HG03457 (cell line): ENCODE data around the gene NDUFC2.
"Not testable (repeated sequence)": the region's sequence is repeated elsewhere in the genome, so short reads cannot be mapped to it uniquely, and the experiment has no call there.

Experiments
- ATAC-seq: cut with Tn5 transposase; IDR thresholded peaks from one replicate; pipeline ENCODE4 v1.9.1; 2021; ENCODE audit warnings: moderate number of reproducible peaks; ENCODE audit not compliant: unreplicated experiment

NDUFC2 gene

DNA sequence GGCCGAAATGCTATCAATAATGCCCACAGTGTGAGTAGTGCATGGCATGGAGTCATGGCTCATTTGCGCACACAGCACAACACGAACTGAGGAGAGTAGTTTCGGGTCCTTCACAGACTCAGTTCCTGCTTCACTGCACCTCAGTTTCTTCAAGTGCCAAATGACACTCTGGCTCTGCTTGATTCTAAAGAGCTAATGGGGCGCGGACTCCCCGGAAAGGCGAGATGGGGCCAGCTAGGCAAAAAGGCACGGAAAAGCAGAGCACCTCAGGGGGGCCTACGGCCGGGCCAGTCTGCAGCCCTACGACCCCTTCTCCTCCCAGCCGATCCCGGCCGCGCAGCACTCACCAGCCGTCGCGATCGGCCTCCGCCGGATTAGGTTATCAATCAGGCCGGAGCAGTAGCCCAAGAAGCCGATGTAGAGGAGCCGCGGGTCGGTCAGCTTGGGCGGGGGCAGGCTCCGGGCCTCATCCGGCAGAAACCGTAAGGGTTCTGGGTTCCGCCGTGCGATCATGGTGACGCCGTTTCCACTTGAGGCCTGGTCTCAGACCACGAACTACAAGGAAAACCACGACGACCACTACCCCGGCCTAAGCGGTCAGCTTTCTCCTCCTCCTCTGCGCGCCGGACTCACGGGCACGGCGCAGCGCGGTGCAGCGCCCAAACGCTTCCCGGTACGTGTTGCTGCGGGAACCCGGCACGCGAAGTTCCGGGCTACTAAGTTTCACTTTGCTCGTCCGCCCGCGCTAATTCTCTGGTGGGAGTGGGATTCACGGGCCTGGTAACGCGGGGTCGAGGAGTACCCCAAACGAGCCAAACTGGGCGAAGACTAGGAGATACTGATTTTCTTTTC, at the start of gene NDUFC2:
NDUFC2 (minus strand) TSS at position 631 of the 852 bp plus-strand sequence; CDS start at position 513, 118 bp downstream.
- peak; percentile 69 for ATAC-seq

DNA sequence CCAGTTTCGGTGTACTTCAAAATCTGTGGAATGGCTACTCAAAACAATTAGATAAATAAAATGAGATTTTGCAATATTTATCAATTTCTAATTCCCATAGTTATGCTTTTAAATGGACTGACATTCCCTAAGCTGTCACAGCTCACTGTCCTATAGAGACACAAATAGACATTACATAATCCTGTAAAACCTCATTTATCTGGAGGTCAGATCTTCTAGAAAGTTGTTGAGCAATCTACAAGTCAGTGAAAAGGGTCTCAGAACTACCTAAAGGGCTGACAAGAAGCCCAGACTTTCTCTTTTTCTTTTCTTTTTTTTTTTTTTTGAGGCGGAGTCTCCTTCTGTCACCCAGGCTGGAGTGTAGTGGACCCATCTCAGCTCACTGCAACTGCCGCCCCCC, 47.7 kb upstream of the NDUFC2 start:
- ATAC-seq = no peak

DNA sequence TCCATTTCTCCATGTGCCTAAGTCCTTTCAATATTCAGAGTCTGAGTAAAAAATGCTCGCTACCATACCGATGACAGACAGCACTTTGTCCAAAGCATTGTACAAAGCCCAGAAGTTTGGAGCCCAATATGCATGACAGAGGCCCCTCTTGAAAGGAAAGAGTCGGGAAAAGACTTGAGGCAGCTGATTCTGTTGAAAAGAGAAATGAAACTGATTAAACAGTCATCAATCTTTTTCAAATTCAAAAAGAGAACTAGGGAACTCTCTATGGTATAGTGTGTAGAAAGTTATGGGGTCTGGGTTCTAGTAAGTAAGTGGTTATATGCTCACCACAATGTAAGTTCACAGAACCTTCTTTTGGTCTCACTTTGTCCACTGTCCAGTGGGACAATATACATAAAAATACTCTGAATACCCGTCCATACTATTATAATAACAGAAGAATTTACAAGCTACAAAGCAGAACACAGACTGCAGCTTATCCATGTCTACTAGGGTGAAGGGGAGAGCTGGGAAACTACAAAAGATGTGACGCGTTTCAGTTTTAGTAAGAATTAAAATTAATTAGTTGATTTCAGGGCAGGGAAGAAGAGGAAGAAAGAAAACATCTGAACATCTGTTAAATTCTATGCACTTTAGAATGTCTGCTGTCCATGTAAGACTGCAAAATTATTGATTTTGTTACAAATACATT, 33.1 kb upstream of the NDUFC2 start:
- no peak for ATAC-seq

DNA sequence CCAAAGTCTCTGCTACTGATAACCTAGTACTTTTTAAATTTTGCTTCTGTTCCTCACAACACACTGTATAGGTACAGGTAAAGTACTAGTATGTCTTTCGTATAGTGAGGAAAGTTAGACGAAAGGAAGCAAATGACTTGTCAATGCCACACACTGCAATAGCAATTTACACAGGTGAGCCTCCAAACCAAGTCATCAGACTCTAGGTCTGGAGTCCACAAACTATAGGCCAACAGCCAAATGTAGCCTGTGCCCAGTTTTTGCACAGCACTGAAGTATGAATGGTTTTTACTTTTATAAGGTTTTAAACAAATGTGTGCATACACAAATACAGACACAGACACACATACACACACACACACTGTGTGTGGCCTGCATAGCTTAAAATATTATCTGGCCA, 31.6 kb upstream of the NDUFC2 start:
- no peak for ATAC-seq

DNA sequence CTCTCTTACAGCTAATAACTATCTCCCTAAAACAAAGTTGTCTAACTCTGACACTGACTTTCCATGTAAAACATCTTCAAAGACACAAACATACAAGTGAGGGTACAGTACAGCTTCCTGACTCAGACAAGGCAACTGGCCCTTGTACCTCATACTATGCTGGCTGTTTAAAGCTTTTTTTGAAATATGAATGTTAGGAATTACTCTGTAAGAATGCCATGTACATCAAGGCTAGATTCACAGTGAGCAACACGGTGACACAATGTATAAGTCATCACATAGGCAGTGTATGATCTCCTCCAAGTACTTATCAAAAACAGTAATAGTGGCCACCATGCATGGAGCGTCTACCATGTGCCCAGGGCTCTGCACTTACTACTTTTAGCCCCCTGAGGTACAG, 31.2 kb upstream of the NDUFC2 start:
- no peak for ATAC-seq

DNA sequence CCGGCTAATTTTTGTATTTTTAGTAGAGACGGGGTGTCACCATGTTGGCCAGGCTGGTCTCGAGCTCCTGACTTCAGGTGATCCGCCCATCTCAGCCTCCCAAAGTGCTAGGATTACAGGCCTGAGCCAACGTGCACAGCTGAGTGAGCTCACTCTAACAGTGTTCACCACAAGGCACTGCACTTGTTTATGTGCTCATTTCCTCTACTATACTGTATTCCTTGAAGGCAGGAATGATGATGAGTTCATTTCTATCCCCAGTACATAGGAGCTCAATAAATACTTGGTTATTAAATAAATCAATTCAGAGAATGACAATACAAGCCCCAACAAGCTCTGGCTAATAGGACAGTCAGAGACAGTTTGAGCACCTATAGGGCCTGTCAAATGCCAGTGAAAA, 30.7 kb upstream of the NDUFC2 start:
- no peak for ATAC-seq

DNA sequence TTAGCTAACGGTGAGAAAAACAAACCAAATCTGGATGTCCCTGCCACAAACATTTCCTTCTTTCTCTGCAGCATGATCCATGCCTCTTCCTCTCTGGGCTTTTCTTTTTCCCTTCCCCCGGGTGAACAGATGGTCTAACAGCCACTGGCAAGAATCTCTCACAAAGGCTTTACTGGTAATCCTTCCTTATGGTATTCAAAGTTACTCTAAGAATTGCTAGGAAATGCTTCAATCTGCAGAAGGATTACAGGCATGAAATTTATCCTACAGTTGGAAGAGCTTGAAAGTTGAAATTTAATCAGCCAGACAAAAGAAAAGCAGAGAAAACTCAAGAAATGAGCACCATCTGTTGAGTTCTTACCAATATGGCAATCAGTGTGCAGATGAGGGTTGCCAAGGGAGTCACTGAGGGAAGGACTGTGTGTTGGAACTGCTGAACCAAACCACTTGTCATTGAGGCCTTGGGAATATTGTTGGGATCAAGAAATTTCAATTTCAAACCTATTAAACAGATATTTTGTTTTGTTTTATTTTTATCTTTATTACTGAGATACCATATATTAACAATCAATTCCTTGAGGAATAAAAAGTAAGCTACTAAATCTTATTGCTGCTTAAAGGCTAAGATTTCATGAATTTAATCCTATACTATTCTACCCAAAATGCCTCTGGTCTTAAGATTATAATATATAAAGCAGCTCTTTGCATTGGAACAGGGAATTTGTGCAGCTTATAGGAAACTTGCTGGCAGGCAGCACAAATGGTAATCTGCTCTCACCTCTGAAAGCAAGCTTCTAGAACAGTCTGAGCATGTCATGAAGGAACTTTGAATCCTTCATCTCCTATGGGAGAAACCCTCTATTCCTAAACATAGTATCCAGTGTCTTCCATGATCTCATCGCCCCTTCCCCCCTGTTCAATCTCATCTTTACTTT, 29.7 kb upstream of the NDUFC2 start:
- ATAC-seq = no peak

DNA sequence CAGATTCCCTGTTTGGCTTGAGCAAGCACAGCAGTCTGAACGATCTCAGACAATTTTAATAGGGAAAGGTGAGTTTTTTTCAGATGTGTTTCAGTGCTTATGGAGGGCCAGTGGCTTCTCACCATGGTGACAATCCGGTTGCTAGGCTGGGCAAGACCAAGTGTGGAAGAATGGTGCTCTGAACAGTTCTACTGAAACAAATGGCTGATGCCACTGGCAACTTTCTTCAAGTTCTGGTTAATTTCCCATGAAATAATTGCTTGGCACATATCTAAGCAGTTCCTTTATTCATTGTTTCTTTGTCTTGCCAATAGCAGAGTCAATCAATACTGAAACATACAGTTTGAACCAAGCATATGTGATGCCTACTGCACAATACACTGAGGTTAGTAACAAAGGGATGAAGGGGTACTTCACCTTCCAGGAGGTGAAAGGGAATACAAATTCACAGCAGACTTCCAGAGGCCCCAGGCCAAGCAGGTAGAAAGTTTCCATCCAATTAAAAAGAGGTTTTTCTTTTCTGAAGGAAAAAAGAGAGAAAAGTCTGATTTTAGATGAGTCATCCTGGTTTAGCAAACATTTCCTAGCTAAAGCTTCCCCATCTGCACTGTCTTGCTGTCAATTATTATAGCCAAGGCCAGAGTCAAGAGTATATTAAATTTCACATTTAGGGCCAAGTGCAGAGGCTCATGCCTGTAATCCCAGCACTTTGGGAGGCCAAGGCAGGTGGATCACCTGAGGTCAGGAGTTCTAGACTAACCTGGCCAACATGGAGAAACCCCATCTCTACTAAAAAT, 21.2 kb upstream of the NDUFC2 start:
- ATAC-seq = no peak

DNA sequence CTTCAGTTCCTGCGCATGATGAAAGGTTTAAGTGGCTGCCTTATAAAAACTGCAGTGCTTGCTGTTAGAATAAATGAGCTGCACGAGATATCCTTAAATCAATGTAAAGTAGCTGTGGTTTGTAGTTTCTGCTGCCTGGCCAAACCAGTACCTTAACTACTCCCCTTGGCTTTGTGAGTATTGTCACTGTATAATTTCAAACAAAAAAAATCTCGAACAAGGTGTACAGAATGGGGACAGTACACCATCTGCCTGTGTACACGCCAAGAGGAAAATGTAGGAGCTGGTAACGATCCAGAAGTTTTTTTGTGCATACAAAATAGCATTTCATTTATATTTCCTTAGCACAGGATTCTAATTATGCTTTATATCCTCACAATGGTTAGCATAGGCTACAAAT, 20.6 kb upstream of the NDUFC2 start:
- ATAC-seq = no peak

DNA sequence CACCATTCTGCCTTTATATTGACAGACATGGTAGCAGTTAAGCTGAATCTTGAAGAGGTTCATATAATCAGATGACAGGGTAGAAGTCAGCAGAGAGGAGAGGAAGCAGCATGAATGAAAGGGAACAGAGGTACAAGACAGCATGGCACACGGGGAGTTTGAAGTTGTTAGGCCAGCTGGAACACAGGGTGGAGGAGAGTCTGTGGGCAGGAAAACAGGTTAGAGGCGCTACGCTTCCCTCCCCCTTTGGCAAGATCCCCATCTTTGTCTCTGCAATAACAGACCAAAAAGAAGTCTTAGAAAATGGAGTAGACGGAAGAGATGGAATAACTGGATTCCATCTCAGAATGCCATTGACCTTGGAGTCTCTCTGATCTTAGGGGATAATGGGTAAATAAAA, 20.0 kb upstream of the NDUFC2 start:
- ATAC-seq = no peak

DNA sequence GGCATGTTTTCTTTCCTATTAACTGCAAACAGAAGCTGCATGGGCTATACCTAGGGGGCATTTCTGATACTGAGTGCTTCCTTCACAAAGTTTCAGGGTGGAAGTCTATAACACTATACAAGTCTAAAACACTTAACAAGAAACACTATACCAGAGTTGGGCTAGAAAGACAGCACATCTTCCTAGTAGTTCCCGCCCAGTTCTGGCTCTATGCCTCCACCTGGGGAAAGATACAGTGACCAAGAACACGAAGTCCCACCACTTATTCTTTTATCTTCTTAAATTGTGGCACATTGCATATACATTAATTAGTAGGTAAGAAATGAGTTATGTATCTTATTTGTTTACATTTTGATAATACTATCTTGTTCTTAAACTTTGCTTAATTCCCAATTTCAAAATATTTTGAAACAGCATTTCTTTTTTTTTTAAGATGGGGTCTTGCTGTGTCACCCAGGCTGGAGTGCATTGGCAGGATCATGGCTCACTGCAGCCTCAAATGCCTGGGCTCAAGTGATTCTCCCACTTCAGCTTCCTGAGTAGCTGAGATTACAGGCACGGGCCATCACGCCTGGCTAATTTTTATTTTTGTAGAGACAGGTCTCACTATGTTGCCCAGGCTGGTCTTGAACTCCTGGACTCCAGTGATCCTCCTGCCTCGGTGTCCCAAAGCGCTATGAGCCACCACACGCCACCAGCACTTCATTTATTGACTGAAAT, 18.2 kb upstream of the NDUFC2 start:
- ATAC-seq = no peak

DNA sequence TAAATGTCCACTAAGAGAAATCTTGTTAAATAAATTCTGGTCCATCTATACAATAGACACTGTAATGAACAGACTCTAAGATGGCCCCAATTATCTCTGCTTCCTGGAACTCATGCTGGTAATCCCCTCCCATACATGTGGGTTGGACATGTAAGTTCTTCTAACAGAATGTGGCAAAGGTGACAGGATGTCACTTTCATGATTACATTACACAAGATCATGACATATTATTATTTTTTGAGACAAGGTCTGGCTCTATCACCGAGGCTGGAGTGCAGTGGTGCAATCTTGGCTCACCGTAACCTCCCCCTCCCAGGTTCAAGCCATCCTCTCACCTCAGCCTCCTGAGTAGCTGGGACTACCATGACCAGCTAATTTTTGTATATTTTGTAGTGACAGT, 14.6 kb upstream of the NDUFC2 start:
- ATAC-seq = no peak

DNA sequence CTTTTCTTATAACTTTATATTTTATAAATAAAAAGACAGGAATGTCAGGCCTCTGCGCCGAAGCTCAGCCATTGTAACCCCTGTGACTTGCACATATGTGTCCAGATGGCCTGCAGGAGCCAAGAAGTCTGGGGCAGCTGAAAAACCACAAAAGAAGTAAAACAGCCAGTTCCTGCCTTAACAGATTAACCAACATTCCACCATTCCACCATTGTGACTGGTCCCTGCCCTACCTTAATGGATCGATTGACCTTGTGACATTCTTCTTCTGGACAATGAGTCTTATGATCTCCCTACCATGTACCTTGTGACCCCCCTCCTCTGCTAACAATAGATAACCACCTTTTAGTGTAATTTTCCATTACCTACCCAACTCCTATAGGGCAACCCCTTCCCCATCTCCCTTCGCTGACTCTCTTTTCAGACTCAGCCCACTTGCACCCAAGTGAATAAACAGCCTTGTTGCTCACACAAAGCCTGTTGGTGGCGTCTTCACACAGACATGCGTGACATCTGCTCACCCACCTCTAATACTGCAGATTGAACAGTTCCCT, 6.9 kb upstream of the NDUFC2 start:
- ATAC-seq = not testable (repeated sequence)

DNA sequence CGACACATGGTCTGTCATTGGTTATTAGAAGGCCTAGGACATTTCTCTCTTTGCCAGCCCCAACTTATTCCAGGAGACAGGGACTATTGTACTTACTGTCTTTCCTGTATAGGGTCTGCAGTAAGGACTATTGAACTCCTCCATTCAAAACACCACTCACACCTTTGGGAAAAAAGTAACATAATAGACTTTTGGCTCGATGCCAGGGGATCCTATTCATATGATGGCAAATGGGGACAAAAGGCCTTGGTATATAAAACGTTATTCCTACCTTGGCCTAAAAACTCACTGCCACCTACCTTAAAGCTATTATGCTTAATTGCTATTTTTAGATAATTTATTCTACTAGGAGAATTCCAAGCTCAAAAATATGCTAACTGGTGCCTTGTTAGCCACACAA, 6.3 kb upstream of the NDUFC2 start:
- no peak for ATAC-seq

DNA sequence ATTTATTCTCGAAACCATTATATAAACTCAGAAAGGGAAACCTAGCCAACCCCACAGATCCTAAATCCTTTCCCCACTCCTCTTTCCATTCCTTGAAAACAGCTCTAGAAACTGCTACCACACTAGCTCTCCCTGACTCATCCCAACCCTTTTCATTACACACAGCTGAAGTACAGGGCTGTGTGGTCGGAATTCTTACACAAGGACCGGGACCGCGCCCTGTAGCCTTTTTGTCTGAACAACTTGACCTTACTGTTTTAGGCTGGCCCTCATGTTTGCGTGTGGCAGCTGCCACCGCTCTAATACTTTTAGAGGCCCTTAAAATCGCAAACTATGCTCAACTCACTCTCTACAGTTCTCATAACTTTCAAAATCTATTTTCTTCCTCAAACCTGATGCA, 4.8 kb upstream of the NDUFC2 start:
- ATAC-seq = not testable (repeated sequence)

DNA sequence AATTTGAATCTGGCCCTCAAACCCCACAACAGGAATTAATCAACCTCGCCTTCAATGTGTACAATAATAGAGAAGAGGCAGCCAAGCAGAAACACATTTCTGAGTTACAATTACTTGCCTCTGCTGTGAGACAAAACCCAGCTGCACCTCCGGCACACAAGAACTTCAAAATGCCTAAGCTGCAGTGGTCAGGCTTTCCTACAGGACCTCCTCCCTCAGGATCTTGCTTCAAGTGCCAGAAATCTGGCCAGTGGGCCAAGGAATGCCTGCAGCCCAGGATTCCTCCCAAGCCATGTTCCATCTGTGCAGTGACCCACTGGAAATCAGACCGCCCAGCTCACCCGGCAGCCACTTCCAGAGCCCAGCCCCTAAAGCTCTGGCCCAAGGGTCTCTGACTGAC, 3.4 kb upstream of the NDUFC2 start:
- no peak for ATAC-seq

DNA sequence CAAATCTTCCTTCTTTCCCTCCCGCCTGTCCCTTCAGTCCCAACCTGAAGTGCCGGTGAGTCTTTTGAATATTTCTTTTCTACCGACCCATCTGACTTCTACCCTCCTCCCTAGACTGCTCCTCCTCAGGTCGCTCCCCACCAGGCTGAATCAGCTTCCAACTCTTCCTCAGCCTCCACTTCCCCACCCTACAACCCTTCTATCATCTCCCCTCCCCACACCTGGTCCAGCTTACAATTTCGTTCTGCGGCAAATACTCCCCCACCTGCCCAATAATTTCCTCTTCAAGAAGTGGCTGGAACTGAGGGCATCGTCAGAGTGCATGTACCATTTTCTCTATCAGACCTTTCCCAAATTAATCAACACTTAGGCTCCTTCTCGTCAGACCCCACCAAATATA, 2.5 kb upstream of the NDUFC2 start:
- no peak for ATAC-seq

DNA sequence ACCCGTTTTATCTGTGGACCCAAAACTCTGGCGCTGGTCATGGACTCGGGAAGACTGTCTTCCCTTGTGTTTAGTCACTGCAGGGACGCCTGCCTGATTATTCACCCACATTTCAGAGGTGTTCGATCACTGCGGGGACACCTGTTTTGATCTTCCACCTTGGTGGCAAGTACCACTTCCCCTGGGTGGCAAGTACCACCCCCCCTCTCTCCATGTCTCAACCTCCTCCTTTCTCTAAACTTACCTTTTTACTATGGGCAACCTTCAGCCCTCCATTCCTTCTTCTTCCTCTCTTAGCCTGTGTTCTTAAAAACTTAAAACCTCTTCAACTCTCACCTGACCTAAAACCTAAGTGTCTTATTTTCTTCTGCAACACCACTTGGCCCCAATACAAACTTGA, 1.9 kb upstream of the NDUFC2 start:
- ATAC-seq = no peak

DNA sequence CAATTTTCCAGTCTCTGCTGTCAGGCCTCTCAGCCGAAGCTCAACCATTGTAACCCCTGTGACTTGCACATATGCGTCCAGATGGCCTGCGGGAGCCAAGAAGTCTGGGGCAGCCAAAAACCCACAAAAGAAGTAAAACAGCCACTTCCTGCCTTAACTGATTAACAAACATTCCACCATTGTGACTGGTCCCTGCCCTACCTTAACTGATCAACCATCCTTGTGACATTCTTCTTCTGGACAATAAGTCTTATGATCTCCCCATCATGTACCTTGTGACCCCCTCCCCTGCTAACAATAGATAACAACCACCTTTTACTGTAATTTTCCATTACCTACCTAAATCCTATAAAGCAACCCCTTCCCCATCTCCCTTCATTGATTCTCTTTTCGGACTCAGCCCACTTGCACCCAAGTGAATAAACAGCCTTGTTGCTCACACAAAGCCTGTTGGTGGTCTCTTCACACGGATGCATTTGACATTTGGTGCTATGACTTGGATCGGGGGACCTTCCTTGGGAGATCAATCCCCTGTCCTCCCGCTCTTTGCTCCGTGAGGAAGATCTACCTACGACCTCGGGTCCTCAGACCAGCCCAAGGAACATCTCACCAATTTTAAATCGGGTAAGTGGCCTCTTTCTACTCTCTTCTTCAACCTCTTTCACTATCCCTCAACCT, 1.3 kb upstream of the NDUFC2 start:
- no peak for ATAC-seq
